Measurements from ENCODE around the gene MLLT3.

MLLT3 gene

DNA sequence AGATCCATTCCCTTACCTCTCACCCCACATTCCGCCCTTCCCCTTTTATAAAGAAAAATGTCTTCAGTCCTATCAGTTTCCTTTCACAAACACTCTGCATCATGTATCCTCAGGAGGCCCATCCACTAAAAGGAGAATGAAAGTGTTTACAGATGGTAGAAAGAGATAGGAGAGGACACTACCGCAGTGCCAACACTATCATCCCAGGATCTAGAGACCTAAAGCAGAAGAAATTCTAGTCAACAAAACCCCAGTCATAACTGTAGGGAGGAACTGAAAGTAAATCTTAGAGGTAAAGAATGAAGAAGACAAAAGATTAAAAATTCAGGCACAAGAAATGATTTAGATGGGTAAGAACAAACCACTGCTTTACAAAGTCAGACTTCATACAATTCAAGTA, 114.1 kb downstream of the MLLT3 start:
- DNase-seq = peak; percentile 22

GRCh38 chr9:20507431-20507830, 114.9 kb downstream of the MLLT3 start:
- DNase-seq = no peak

- DNase-seq = no peak
These were observed 116.0 kb downstream of the MLLT3 start for GRCh38 chr9:20506099-20506900.

- peak; percentile 5 for DNase-seq
These were observed 116.7 kb downstream of the MLLT3 start for GRCh38 chr9:20505574-20505973.

DNA sequence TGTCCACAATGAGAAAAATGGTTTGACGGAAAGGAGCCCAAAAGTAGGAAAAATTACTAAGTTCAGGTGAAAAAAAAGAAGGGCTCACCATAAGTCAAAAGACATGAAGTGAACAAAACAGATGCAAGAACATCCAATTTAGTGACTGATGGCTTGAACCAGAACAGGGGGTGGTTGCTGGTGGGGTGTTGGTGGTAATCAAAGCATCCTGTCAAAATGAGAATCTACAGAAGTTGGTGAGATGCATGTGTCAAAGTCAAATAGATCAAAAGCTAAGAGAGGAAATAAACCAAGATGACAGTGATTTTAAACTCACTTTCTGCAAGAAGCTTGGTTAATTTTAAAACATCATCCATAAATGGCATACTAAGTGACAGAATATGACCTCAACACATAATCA, 117.4 kb downstream of the MLLT3 start:
- DNase-seq = no peak

- no peak for DNase-seq
These were observed 122.2 kb downstream of the MLLT3 start for GRCh38 chr9:20500101-20500500.

GRCh38 chr9:20499013-20499412, 123.3 kb downstream of the MLLT3 start:
- no peak for DNase-seq

- no peak for DNase-seq
These were observed 126.0 kb downstream of the MLLT3 start for GRCh38 chr9:20496328-20496727.

DNA sequence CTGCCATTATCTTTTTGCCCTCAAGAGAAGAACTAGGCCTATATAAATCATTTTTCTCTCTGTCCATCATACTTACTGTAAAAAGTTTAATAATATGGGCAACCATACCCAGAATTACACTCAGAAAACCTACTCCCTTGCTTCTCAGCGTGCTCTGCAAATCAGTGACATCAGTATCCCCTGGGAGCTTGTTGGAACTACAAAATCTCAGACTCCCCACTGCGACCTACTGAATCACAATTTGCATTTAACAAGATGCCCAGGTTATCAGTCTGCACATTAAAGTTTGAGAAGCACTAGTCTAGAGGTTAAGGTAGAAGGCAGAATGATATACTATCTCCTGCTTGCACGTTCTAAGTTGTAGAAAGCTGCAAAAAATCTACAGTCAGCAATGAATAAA, 127.2 kb downstream of the MLLT3 start:
- peak; percentile 6 for DNase-seq

- no peak for DNase-seq
These were observed 128.3 kb downstream of the MLLT3 start for GRCh38 chr9:20494035-20494434.

- DNase-seq = no peak
These were observed 129.5 kb downstream of the MLLT3 start for GRCh38 chr9:20492772-20493171.

DNA sequence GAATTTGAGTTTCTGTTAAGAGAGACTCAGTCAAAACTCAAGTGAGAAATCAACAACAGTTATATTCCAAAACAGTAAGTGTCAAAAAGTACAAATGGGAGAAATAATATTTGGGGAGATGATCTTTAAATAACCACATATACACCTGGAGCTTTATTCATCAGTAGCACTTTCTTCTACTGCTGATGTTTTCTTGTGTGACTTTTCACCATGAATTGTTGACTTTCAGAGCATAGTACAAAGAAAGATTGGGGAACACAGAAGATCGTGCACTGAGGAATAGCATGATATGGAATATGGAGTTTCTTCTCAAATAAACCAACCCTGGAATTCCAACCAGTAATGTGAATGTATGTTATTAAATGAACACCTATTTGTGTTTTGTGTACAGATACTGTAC, 130.7 kb downstream of the MLLT3 start:
- DNase-seq = no peak

- DNase-seq = no peak
These were observed 132.0 kb downstream of the MLLT3 start for GRCh38 chr9:20490246-20490834.

DNA sequence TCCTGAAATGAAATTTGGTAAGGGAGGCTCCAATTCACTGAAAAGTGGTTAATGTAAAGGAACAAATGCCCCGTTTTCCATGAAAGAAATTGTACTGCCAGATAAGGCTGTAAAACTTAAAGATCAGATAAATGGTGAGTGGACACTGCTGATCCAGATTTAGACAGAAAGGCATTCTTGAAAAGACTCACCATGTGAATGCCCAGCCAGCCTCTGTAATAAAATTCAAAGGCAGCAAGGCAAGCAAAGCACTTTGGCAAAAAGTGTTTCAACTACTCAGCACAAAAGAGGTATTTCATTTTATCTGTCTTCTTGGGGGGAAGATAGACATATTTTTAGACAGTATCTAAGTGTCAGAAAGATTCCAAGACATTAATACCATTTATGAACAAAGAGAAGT, 133.6 kb downstream of the MLLT3 start:
- no peak for DNase-seq

DNA sequence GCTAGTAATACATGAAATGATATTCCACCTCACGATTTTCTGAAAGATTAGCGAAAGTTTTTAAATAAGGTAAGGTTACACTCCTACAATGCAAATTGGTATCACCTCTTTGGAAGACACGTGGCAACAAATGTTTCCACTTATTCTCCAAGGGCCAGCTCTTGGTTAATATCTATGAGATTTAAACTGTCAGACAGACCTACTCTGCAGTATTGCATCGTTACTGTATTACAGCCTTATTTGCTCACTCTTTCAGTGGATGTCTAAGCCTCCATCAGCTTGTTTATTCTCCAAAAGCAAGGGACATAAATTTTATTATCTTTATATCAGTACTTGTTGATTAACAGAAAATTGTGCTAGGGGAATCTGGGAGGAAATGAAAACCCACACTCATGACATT, 135.7 kb downstream of the MLLT3 start:
- no peak for DNase-seq

GRCh38 chr9:20481437-20481836, 140.9 kb downstream of the MLLT3 start:
- DNase-seq = no peak

DNA sequence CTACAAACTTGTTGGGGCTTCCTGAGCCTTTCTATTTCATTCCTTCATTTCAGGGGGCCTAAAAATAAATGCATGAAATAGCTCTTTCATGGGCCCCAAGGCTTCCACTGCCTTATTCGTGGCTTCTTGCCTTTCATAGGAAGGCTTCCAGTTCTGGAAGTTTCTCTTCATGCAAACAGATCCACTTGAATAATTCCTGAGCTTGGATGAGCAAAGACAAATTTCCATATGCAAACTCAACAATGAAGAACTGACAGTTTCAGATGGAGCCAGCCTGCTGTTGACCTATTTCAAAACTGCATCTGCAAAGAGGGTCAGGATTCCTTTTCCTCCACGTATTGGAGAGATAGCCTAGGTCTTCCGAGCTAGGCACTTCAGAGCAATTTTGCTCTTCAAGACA, 142.1 kb downstream of the MLLT3 start:
- no peak for DNase-seq

- no peak for DNase-seq
These were observed 142.7 kb downstream of the MLLT3 start for GRCh38 chr9:20479419-20480155.

GRCh38 chr9:20478786-20479185, 143.5 kb downstream of the MLLT3 start:
- no peak for DNase-seq

DNA sequence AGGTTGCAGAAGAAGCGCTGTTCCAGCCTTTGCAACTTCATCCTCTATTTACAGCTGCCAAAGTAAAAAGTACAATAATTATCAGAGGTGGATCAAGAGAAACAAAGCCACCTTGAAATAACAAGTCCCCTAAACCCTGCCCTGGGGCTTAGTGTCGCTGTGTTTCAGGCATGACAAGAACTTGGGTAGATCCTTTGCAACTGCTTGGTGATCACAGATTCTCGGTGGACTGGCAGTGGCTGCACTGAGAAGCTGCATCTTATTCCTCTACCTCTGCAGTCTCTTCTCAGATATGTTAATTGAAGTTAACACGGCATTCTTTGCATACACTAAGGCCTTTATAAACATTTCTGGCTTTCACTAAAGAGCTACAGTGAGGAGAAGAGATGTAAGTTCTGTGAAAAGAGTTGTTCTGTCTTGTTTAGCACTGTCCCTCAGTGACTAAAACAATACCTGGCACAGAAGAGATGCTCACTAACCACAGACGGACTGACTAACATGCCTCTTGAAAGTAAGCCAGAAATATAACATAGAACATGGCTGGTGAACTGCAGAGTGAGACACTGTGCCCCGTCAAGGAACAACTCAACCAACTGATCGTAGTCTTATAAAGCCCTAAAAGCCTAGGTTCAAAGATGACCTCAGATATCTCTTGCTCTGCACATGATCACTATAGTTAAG, 144.2 kb downstream of the MLLT3 start:
- DNase-seq = no peak

DNA sequence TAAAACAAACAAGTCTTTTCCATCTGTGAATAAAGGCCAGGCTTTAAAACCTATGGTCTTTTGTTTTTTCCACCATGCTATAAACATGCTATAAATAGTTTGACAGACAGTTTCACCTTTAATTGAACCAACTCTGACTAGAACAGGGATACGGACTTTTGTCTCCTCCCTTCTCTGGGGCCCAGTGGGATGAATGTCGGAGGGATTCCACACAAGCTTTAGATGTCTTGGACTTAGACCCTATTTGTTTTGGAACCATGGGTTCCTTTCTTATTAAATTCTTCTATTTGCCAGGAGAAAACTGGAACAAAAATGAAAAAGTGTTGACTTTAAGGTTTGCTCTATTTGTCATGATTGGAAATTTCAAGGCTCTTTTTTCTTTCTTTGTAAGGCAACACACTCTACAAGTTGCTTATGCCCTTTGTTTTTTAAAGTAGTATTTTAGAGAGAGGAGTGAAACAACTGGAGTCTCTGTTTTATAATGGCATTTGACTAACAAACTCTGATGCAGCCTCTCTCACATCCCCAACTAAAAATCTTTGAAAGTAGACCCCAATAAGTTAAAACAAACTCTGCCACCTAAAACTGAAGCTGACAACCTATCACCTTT, 145.3 kb downstream of the MLLT3 start:
- DNase-seq = no peak

GRCh38 chr9:20474496-20474895, 147.8 kb downstream of the MLLT3 start:
- DNase-seq = no peak

- DNase-seq = no peak
These were observed 148.7 kb downstream of the MLLT3 start for GRCh38 chr9:20473515-20474013.
